Upper lobe of left lung (tissue), 6 donors: ENCODE data around the gene KANK3. TPM values are rescaled to one million over a fixed set of nuclear protein-coding genes. Genes with fewer than 3 reads are reported as not detected.
"Not testable (repeated sequence)": the region's sequence is repeated elsewhere in the genome, so short reads cannot be mapped to it uniquely, and the experiment has no call there.

Experiments used
- ATAC-seq, 2 donors: fragments of 200-7000 bp; cut with Tn5 transposase; one replicate each; pipeline ENCODE4 v1.9.1; 2022; ENCODE audit warnings: mild to moderate bottlenecking in 2 of 2, moderate library complexity in 2 of 2; ENCODE audit not compliant: low FRiP score in 2 of 2
- DNase-seq, 2 donors: peaks; one replicate each; pipeline ENCODE4 v3.0.0-alpha.2; 2019 to 2020
- H3K27ac ChIP-seq, 4 donors: fragments of 200-600 bp; sonication (generic); one replicate each; pipeline ENCODE4 v1.5.1; 2016 to 2019
- H3K27me3 ChIP-seq, 4 donors: fragments of 200-600 bp; sonication (generic); one replicate each; pipeline ENCODE4 v1.5.1; 2017 to 2019
- H3K36me3 ChIP-seq, 4 donors: fragments of 200-600 bp; sonication (generic); one replicate each; pipeline ENCODE4 v1.5.1; 2016 to 2019
- H3K4me1 ChIP-seq, 4 donors: fragments of 200-600 bp; sonication (generic); one replicate each; pipeline ENCODE4 v1.5.1; 2018 to 2019
- H3K4me3 ChIP-seq, 4 donors: fragments of 200-600 bp; sonication (generic); one replicate each; pipeline ENCODE4 v1.5.1; 2017 to 2019; ENCODE audit warnings: mild to moderate bottlenecking in 2 of 4, moderate library complexity in 1 of 4
- H3K9me3 ChIP-seq, 4 donors: fragments of 200-600 bp; sonication (generic); one replicate each; pipeline ENCODE4 v1.5.1; 2018 to 2019
- CTCF ChIP-seq, 6 experiments: fragments of 450-650 bp in 4 of 6; fragments of 200-600 bp in 2 of 6; sonication (generic) in 2 of 6; IDR thresholded peaks; one replicate each; pipeline ENCODE4 v1.5.1; 2016 to 2019; ENCODE audit warnings: antibody characterized with exemption in 6 of 6
- EP300 ChIP-seq, 4 donors: sonication (generic); formaldehyde crosslinking; IDR thresholded peaks; one replicate each; pipeline ENCODE4 v1.5.1; 2017; ENCODE audit warnings: antibody characterized with exemption in 4 of 4, control low read depth in 2 of 4
- POLR2A ChIP-seq, 4 donors: fragments of 450-650 bp; IDR thresholded peaks; one replicate each; pipeline ENCODE4 v1.5.1; 2016 to 2017; ENCODE audit warnings: antibody characterized with exemption in 4 of 4, mild to moderate bottlenecking in 2 of 4
- POLR2AphosphoS5 ChIP-seq, 2 donors: sonication (generic); formaldehyde crosslinking; IDR thresholded peaks; one replicate each; pipeline ENCODE4 v1.5.1; 2017; ENCODE audit warnings: antibody characterized with exemption in 2 of 2
- WGBS, 2 donors: methylation state at CpG; one replicate each; pipeline ENCODE4 v1.1.5; 2017 to 2018; 5-methylcytosine and 5-hydroxymethylcytosine counted together
- total RNA-seq, 6 donors: library from RNA; depleted of rRNA in 4 of 6; stranded (reverse); fragments of >200 nt in 4 of 6; gene quantifications; one replicate each; pipeline versions ENCODE4 v1.1.0 to v1.2.1, GENCODE V29; 2016 to 2021
- donor health status: DM: no; HTN: no; CAD: no; lungs with moderate emphysema.
- donor health status: DM: no; HTN: yes; CAD: no; lungs with severe emphysema.

Gene KANK3
- total RNA-seq, 6 donors from 2014 or later: 27.7 to 109 (median 56.9) TPM

- peak within 1 kb of the TSS; percentile 99 to 100 (median 100) for H3K27ac ChIP-seq
- peaks cover 51 to 66% (median 55%) of the 10 kb centered on the region in 4 donors for H3K4me1 ChIP-seq
These were observed 47.0 kb upstream of the KANK3 start, which contains the start of gene RAB11B for GRCh38 chr19:8389891-8390616. Gene RAB11B (plus strand): TSS chr19:8390360. CDS start chr19:8390417, 57 bp downstream.

GRCh38 chr19:8388612-8388958, 45.5 kb upstream of the KANK3 start:
- ATAC-seq (no peak), DNase-seq (no peak)
- TF ChIP-seq CTCF (IDR thresholded peaks at IDR 0.05) (no peak), POLR2A (IDR thresholded peaks at IDR 0.05) (no peak), POLR2AphosphoS5 (IDR thresholded peaks at IDR 0.05) (no peak), EP300 (IDR thresholded peaks at IDR 0.05) (no peak)
- no peak overlapping the region for H3K4me3 ChIP-seq
- H3K27me3 ChIP-seq: no peaks in the 10 kb centered on the region
- H3K27ac ChIP-seq: no peak overlapping the region
- H3K36me3 ChIP-seq: no peaks in the 10 kb centered on the region
- 50 to 71% methylated on average over 2 of the region's 2 CpGs for whole genome bisulfite sequencing, 2 donors
- no peaks in the 10 kb centered on the region for H3K9me3 ChIP-seq
- peaks cover 46 to 64% (median 52%) of the 10 kb centered on the region in 4 donors for H3K4me1 ChIP-seq

More at GRCh38 chr19:8389891-8390616, 47.0 kb upstream of the KANK3 start, which contains the start of gene RAB11B:
- Histone ChIP-seq H3K27me3 (no peaks in the 10 kb centered on the region), H3K9me3 (no peaks in the 10 kb centered on the region), H3K4me3 (peak within 1 kb of the TSS; percentile 76 to 94 (median 82)), H3K36me3 (no peaks in the 10 kb centered on the region)
- peak; percentile 97 for ATAC-seq
- DNase-seq: peak; percentile 98 to 99
- TF ChIP-seq EP300 (IDR thresholded peaks at IDR 0.05) (peak in 1 of 4 donors; percentile 39), CTCF (IDR thresholded peaks at IDR 0.05) (peak in 2 of 6 experiments; percentile 18 to 19), POLR2A (IDR thresholded peaks at IDR 0.05) (peak in 3 of 4 donors; percentile 63 to 96 (median 91)), POLR2AphosphoS5 (IDR thresholded peaks at IDR 0.05) (peak; percentile 58 to 60)
- 0 to 2% methylated on average over 14 to 33 of the region's 70 CpGs for WGBS, 2 donors

GRCh38 chr19:8387688-8388611, 44.9 kb upstream of the KANK3 start:
- no peak for TF ChIP-seq CTCF (IDR thresholded peaks at IDR 0.05)
- TF ChIP-seq POLR2AphosphoS5 (IDR thresholded peaks at IDR 0.05): no peak
- Histone ChIP-seq H3K9me3 (no peaks in the 10 kb centered on the region), H3K4me3 (no peak overlapping the region), H3K27ac (no peak overlapping the region), H3K36me3 (no peaks in the 10 kb centered on the region), H3K4me1 (peaks cover 40 to 58% (median 45%) of the 10 kb centered on the region in 4 donors), H3K27me3 (no peaks in the 10 kb centered on the region)
- WGBS, 2 donors: 87 to 94% methylated on average over 16 of the region's 16 CpGs
- no peak for ATAC-seq
- DNase-seq: no peak

GRCh38 chr19:8386990-8387389, 43.9 kb upstream of the KANK3 start:
- H3K9me3 ChIP-seq: no peaks in the 10 kb centered on the region
- no peak overlapping the region for H3K4me3 ChIP-seq
- no peak overlapping the region for H3K27ac ChIP-seq
- no peaks in the 10 kb centered on the region for H3K36me3 ChIP-seq
- TF ChIP-seq CTCF (IDR thresholded peaks at IDR 0.05) (no peak), EP300 (IDR thresholded peaks at IDR 0.05) (no peak), POLR2AphosphoS5 (IDR thresholded peaks at IDR 0.05) (no peak)
- ATAC-seq (no peak), DNase-seq (no peak)
- 81 to 96% methylated on average over 4 of the region's 4 CpGs for WGBS, 2 donors
- H3K27me3 ChIP-seq: no peaks in the 10 kb centered on the region
- peaks cover 30 to 48% (median 37%) of the 10 kb centered on the region in 4 donors for H3K4me1 ChIP-seq

GRCh38 chr19:8386419-8386818, 43.4 kb upstream of the KANK3 start:
- not testable (repeated sequence) for DNase-seq, ATAC-seq, H3K4me3 ChIP-seq, H3K36me3 ChIP-seq, H3K9me3 ChIP-seq, H3K27me3 ChIP-seq
- Histone ChIP-seq H3K4me1 (peaks cover 25 to 42% (median 31%) of the 10 kb centered on the region in 4 donors), H3K27ac (peak overlapping the region; percentile 51 to 72 (median 58))
- 83 to 93% methylated on average over 9 of the region's 9 CpGs for WGBS, 2 donors

GRCh38 chr19:8385566-8385965, 42.5 kb upstream of the KANK3 start:
- not testable (repeated sequence) for DNase-seq, H3K4me3 ChIP-seq, H3K27me3 ChIP-seq, ATAC-seq, H3K36me3 ChIP-seq, H3K9me3 ChIP-seq
- H3K4me1 ChIP-seq: peaks cover 19 to 34% (median 24%) of the 10 kb centered on the region in 4 donors
- peak overlapping the region; percentile 51 to 72 (median 58) for H3K27ac ChIP-seq
- WGBS, 2 donors: 68 to 74% methylated on average over 3 of the region's 3 CpGs

- not testable (repeated sequence) for ATAC-seq, DNase-seq, H3K9me3 ChIP-seq, H3K4me3 ChIP-seq, H3K36me3 ChIP-seq, H3K27me3 ChIP-seq
- H3K27ac ChIP-seq: peak overlapping the region; percentile 40 to 72 (median 57)
- WGBS, 2 donors: 24 to 41% methylated on average over 2 of the region's 2 CpGs
- H3K4me1 ChIP-seq: peaks cover 19 to 34% (median 24%) of the 10 kb centered on the region in 4 donors
These were observed 42.0 kb upstream of the KANK3 start for GRCh38 chr19:8385103-8385502.
